WERI-Rb-1 (cell line): ENCODE results near the gene WDR91.
"Not testable (repeated sequence)": the region's sequence is repeated elsewhere in the genome, so short reads cannot be mapped to it uniquely, and the experiment has no call there.

Experiments
- DNase-seq: peaks from one replicate; pipeline ENCODE4 v3.0.0-alpha.2; 2020
- H3K27ac ChIP-seq: fragments of 250-450 bp; sonication (Bioruptor Pico); 2 replicates; pipeline ENCODE4 v1.5.1; 2020; ENCODE audit warnings: mild to moderate bottlenecking, moderate library complexity
- H3K27me3 ChIP-seq: fragments of 250-450 bp; sonication (Bioruptor Pico); 2 replicates; pipeline ENCODE4 v1.5.1; 2021; ENCODE audit warnings: mild to moderate bottlenecking, low read depth, moderate library complexity; ENCODE audit not compliant: insufficient read depth, severe bottlenecking
- H3K36me3 ChIP-seq: fragments of 250-450 bp; sonication (Bioruptor Pico); 2 replicates; pipeline ENCODE4 v1.5.1; 2020; ENCODE audit warnings: mild to moderate bottlenecking, moderate library complexity
- H3K4me3 ChIP-seq: 2 replicates; pipeline ENCODE4 v1.5.1; 2011; ENCODE audit warnings: low read depth, mild to moderate bottlenecking, control low read depth, low read length
- H3K9me3 ChIP-seq: fragments of 250-450 bp; sonication (Bioruptor Pico); 2 replicates; pipeline ENCODE4 v1.5.1; 2021; ENCODE audit warnings: mild to moderate bottlenecking, moderate library complexity; ENCODE audit not compliant: severe bottlenecking
- CTCF ChIP-seq: IDR thresholded peaks from 2 replicates; pipeline ENCODE4 v1.5.1; 2011; ENCODE audit warnings: low read depth, mild to moderate bottlenecking, control low read depth, inconsistent platforms, low read length

Gene WDR91

DNA sequence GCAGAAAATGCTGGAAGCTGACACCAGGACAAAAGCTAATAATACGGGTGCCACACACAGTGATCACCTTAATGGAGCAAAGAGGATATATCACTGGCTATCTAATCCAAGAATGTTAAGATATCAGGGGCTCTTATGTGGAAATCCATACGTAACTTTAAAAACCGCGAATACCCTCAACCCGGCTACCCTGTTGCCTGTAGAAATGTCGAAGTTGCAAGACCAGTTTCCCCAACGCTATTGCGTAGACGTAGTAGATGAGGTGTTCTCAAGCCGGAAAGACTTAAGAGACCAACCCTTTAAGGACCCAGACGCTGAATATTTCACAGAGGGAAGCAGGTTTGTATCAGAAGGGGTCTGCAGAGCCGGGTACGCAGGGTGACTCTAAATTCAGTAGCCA, 33.0 kb downstream of the WDR91 start:
- H3K27me3 ChIP-seq, result no peaks in the 10 kb centered on the region
- H3K36me3 ChIP-seq, result no peaks in the 10 kb centered on the region; the same call in 1 of the 2 replicates
- H3K27ac ChIP-seq, result no peak overlapping the region; the same call in 1 of the 2 replicates
- no peak overlapping the region for H3K4me3 ChIP-seq
- H3K9me3 ChIP-seq, result peaks cover 13% of the 10 kb centered on the region
- no peak for DNase-seq
- TF ChIP-seq CTCF, result no peak

DNA sequence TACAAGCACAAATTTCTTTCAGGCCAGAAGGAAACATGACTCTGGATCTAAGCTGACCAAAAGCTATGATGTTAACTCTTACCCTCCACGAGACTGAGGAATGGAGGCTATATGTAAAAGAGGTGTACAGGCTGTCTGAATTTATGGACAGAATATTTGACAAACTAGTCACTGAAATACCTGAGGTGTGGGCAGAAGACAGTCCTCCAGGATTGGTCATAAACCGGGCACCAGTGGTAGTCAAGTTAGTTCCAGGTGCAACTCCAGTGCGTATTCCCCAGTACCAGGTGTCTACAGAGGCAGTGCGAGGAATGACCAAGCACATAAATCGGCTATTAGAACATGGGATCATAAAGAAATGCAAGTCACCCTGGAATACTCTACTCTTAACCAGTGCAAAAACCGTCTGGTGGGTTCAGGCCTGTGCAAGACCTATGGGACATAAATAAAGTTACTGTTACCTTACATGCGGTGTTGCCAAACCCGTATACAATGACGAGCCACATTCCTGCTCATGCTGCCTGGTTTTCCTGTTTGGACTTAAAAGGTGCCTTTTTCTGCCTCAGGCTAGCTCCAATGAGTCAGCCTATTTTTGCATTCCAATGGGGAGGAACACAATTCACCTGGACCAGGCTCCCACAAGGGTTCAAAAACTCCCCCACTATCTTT, 34.2 kb downstream of the WDR91 start:
- Histone ChIP-seq H3K9me3 (peaks cover 13% of the 10 kb centered on the region), H3K27me3 (no peaks in the 10 kb centered on the region), H3K27ac (no peak overlapping the region), H3K4me3 (no peak overlapping the region), H3K36me3 (no peaks in the 10 kb centered on the region; the same call in 1 of the 2 replicates)
- DNase-seq, result no peak
- no peak for TF ChIP-seq CTCF

DNA sequence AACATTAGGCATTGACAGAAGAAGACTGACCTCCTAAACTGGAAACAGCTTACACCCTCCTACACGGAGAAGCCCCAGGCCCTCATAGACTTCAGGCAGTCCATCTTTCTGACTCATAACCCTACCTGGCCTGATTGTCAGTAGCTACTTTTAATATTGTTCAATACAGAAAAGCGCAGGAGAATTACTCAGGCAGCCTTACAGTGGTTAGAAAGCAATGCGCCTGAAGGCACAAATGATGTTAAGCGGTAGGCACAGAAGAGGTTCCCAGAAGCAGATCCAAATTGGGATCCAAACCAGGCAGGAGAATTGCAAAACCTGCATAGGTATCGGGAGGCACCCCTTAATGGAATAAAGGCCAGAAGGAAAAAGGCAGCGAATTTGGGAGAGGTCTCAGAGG, 35.4 kb downstream of the WDR91 start:
- DNase-seq, result no peak
- H3K4me3 ChIP-seq, result no peak overlapping the region
- H3K27me3 ChIP-seq, result no peaks in the 10 kb centered on the region
- H3K27ac ChIP-seq, result no peak overlapping the region
- no peak for TF ChIP-seq CTCF
- H3K9me3 ChIP-seq, result peaks cover 3% of the 10 kb centered on the region
- no peaks in the 10 kb centered on the region for H3K36me3 ChIP-seq

- H3K4me3 ChIP-seq, result no peak overlapping the region
- H3K27me3 ChIP-seq, result no peaks in the 10 kb centered on the region
Observed at GRCh38 chr7:135174941-135175340, 36.4 kb downstream of the WDR91 start.

GRCh38 chr7:135173916-135174315, 37.4 kb downstream of the WDR91 start:
- H3K36me3 ChIP-seq, DNase-seq, H3K27ac ChIP-seq, H3K9me3 ChIP-seq, H3K4me3 ChIP-seq, H3K27me3 ChIP-seq: not testable (repeated sequence)

More at GRCh38 chr7:135174941-135175340, 36.4 kb downstream of the WDR91 start:
- peaks cover 6% of the 10 kb centered on the region for H3K36me3 ChIP-seq
- TF ChIP-seq CTCF, result no peak
- H3K27ac ChIP-seq, result no peak overlapping the region
- DNase-seq, result no peak
- no peaks in the 10 kb centered on the region for H3K9me3 ChIP-seq

- not testable (repeated sequence) for H3K27ac ChIP-seq, H3K27me3 ChIP-seq, DNase-seq, H3K4me3 ChIP-seq, H3K9me3 ChIP-seq
- peaks cover 27% of the 10 kb centered on the region for H3K36me3 ChIP-seq
Observed at GRCh38 chr7:135171581-135172291, 39.6 kb downstream of the WDR91 start.

- Histone ChIP-seq H3K4me3 (peak overlapping the region; percentile 92), H3K36me3 (peaks cover 34% of the 10 kb centered on the region), H3K27ac (peak overlapping the region; percentile 94)
- H3K9me3 ChIP-seq, H3K27me3 ChIP-seq, DNase-seq: not testable (repeated sequence)
Observed at GRCh38 chr7:135170998-135171481, 40.3 kb downstream of the WDR91 start.
